Ascending aorta (tissue), 2 donors: Measurements from ENCODE around the gene SF3B2. TPM values are rescaled to one million over a fixed set of nuclear protein-coding genes. Genes with fewer than 3 reads are reported as not detected.
A peak's percentile ranks its signal among the peaks of the same experiment; 100 is the strongest.
"Not testable (repeated sequence)": the region's sequence is repeated elsewhere in the genome, so short reads cannot be mapped to it uniquely, and the experiment has no call there.

ENCODE experiments used
- DNase-seq, 2 donors: peaks; one replicate each; pipeline ENCODE4 v3.0.0-alpha.2; 2019; ENCODE audit warnings: low spot score in 2 of 2
- H3K27ac ChIP-seq, 2 donors: fragments of 200-600 bp; sonication (generic); one replicate each; pipeline ENCODE4 v1.5.1; 2016 to 2017; ENCODE audit warnings: mild to moderate bottlenecking in 1 of 2
- H3K27me3 ChIP-seq: fragments of 200-600 bp; sonication (generic); one replicate; pipeline ENCODE4 v1.5.1; 2017
- H3K36me3 ChIP-seq, 2 donors: fragments of 200-600 bp; sonication (generic); one replicate each; pipeline ENCODE4 v1.5.1; 2016
- H3K4me1 ChIP-seq, 2 donors: fragments of 200-600 bp; sonication (generic); one replicate each; pipeline ENCODE4 v1.5.1; 2016 to 2017; ENCODE audit warnings: mild to moderate bottlenecking in 1 of 2
- H3K4me3 ChIP-seq, 2 donors: fragments of 200-600 bp; sonication (generic); one replicate each; pipeline ENCODE4 v1.5.1; 2016 to 2017; ENCODE audit warnings: mild to moderate bottlenecking in 1 of 2
- H3K9me3 ChIP-seq, 2 donors: fragments of 200-600 bp; sonication (generic); one replicate each; pipeline ENCODE4 v1.5.1; 2016
- CTCF ChIP-seq, 3 experiments: fragments of 200-600 bp in 2 of 3; fragments of 450-650 bp in 1 of 3; sonication (generic) in 2 of 3; IDR thresholded peaks; one replicate each; pipeline ENCODE4 v1.5.1; 2016 to 2019; ENCODE audit warnings: antibody characterized with exemption in 3 of 3, mild to moderate bottlenecking in 1 of 3, moderate library complexity in 1 of 3
- intact Hi-C: fragments of 100-400 bp; cut with DNase I; formaldehyde crosslinking; loops from one replicate; pipeline ENCODE4 v1.15.1; 2023
- total RNA-seq: library from RNA; depleted of rRNA; stranded (reverse); fragments of >200 nt; gene quantifications from one replicate; pipeline ENCODE4 v1.1.0, GENCODE V29; 2016

The SF3B2 gene
- total RNA-seq, 1 donor from 2014 or later, result 128 TPM

DNA sequence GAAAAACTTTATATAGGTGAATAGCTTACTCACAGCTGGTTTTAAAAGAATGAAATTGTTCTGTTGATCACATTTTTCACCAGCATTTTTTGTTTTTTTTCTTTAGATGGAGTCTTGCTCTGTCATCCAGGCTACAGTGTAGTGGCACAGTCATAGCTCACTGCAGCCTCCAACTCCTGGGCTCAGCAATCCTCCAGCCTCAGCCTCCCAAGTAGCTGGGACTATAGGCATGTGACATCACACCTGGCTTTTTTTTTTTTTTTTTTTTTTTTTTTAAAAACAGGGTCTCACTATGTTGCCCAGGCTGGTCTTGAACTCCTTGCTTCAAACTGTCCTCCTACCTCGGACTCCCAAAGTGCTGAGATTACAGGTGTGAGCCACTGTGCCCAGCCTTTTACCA is 21.5 kb downstream of the SF3B2 start:
- Histone ChIP-seq H3K4me1 (peaks cover 4 to 29% of the 10 kb centered on the region in 2 donors), H3K27me3 (no peaks in the 10 kb centered on the region), H3K4me3 (no peak overlapping the region), H3K36me3 (peaks cover 0 to 6% of the 10 kb centered on the region in 2 donors), H3K9me3 (no peaks in the 10 kb centered on the region), H3K27ac (no peak overlapping the region)
- intact Hi-C loops, result loop anchor here (5.0 kb wide), 1 partner anchor 194 kb away; the partner anchor contains the start of gene RAB1B
- DNase-seq, result no peak
- no peak for TF ChIP-seq CTCF (IDR thresholded peaks at IDR 0.05)

GRCh38 chr11:66075273-66075672 is 23.1 kb downstream of the SF3B2 start:
- intact Hi-C loops, result no loop called here
- H3K4me1 ChIP-seq, result peaks cover 8 to 23% of the 10 kb centered on the region in 2 donors
- TF ChIP-seq CTCF (IDR thresholded peaks at IDR 0.05), result no peak
- DNase-seq, result no peak
- peaks cover 0 to 6% of the 10 kb centered on the region in 2 donors for H3K36me3 ChIP-seq
- H3K9me3 ChIP-seq, result no peaks in the 10 kb centered on the region
- H3K4me3 ChIP-seq, result no peak overlapping the region
- no peaks in the 10 kb centered on the region for H3K27me3 ChIP-seq
- H3K27ac ChIP-seq, result no peak overlapping the region

DNA sequence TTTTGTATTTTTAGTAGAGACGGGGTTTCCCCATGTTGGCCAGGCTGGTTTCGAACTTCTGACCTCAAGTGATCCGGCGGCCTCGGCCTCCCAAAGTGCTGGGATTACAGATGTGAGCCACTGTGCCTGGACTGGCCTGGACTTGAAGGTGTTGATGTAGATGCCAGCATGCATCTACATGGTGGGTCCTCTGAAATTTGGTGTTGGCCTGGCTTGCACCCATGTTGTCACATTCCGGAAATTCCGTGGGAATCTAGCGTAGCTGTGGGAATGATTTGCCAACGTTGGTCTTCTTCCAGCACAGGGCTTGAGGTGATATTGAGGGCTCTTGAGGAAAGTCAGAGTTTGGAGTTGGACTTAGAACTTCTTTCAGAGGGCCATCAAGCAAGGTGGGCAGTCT is 24.4 kb downstream of the SF3B2 start:
- Histone ChIP-seq H3K9me3 (no peaks in the 10 kb centered on the region), H3K4me1 (peaks cover 13 to 29% of the 10 kb centered on the region in 2 donors), H3K27me3 (no peaks in the 10 kb centered on the region), H3K36me3 (peaks cover 0 to 6% of the 10 kb centered on the region in 2 donors), H3K4me3 (no peak overlapping the region), H3K27ac (peak overlapping the region in 1 of 2 donors; percentile 20)
- intact Hi-C loops, result no loop called here
- DNase-seq, result no peak
- TF ChIP-seq CTCF (IDR thresholded peaks at IDR 0.05), result no peak

GRCh38 chr11:66077927-66078326 is 25.8 kb downstream of the SF3B2 start:
- TF ChIP-seq CTCF (IDR thresholded peaks at IDR 0.05), result no peak
- Histone ChIP-seq H3K4me3 (no peak overlapping the region), H3K4me1 (peaks cover 11 to 38% of the 10 kb centered on the region in 2 donors)

GRCh38 chr11:66078949-66079348 is 26.8 kb downstream of the SF3B2 start:
- intact Hi-C loops, H3K36me3 ChIP-seq: not testable (repeated sequence)
- peaks cover 11 to 48% of the 10 kb centered on the region in 2 donors for H3K4me1 ChIP-seq

More at GRCh38 chr11:66077927-66078326, 25.8 kb downstream of the SF3B2 start:
- H3K27ac ChIP-seq, result no peak overlapping the region
- no peaks in the 10 kb centered on the region for H3K27me3 ChIP-seq
- peaks cover 0 to 6% of the 10 kb centered on the region in 2 donors for H3K36me3 ChIP-seq
- intact Hi-C loops, result no loop called here
- H3K9me3 ChIP-seq, result no peaks in the 10 kb centered on the region
- DNase-seq, result no peak

GRCh38 chr11:66080055-66080817 is 28.1 kb downstream of the SF3B2 start:
- H3K4me3 ChIP-seq, result no peak overlapping the region
- intact Hi-C loops, result no loop called here
- peak in 1 of 2 donors; percentile 84 for DNase-seq
- no peaks in the 10 kb centered on the region for H3K9me3 ChIP-seq
- no peaks in the 10 kb centered on the region for H3K36me3 ChIP-seq
- peak overlapping the region; percentile 53 to 74 for H3K27ac ChIP-seq
- TF ChIP-seq CTCF (IDR thresholded peaks at IDR 0.05), result no peak
- no peaks in the 10 kb centered on the region for H3K27me3 ChIP-seq
- peaks cover 11 to 51% of the 10 kb centered on the region in 2 donors for H3K4me1 ChIP-seq

More at GRCh38 chr11:66078949-66079348, 26.8 kb downstream of the SF3B2 start:
- H3K4me3 ChIP-seq, H3K27ac ChIP-seq, DNase-seq, H3K9me3 ChIP-seq, H3K27me3 ChIP-seq: not testable (repeated sequence)
